ENCODE data around the gene IL11.

The IL11 gene

DNA sequence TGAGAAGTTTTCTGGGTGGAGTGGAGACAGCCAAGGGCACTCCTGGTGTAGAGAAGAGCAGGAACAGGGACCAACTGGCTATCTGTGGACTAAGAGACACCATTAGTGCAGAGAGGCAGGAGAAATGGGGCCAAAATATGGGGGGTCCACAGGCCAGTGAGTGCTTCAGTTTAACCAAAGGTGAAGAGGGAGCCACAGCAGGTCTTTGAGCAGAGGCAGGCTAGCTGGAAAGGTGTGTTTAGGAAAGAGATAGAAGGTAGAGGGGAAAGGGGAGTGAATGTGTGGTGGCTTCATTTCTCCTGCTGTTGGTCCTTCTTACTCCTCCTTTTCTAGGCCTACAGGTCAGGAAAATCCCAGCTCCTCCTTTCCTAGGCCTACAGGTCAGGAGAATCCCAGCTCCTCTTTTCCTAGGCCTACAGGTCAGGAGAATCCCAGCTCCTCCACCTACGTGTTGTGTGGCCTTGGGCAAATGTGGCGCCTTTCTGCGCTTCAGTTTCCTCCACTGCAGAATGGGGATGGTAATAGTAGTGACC is 12.3 kb upstream of the IL11 start:
- ChIA-PET POLR2A (no interaction called here), CTCF (interaction anchor here (1.6 to 3.1 kb wide), 6 partner anchors 22 to 121 kb away, joined by 3 to 19 read pairs (median 8); partner anchors contain the start of genes KMT5C and UBE2S)
- DNase-seq (ENCODE audit: extremely low spot score), result no peak
- TF ChIP-seq, protein P1, sequence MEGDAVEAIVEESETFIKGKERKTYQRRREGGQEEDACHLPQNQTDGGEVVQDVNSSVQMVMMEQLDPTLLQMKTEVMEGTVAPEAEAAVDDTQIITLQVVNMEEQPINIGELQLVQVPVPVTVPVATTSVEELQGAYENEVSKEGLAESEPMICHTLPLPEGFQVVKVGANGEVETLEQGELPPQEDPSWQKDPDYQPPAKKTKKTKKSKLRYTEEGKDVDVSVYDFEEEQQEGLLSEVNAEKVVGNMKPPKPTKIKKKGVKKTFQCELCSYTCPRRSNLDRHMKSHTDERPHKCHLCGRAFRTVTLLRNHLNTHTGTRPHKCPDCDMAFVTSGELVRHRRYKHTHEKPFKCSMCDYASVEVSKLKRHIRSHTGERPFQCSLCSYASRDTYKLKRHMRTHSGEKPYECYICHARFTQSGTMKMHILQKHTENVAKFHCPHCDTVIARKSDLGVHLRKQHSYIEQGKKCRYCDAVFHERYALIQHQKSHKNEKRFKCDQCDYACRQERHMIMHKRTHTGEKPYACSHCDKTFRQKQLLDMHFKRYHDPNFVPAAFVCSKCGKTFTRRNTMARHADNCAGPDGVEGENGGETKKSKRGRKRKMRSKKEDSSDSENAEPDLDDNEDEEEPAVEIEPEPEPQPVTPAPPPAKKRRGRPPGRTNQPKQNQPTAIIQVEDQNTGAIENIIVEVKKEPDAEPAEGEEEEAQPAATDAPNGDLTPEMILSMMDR (IDR thresholded peaks at IDR 0.05; ENCODE audit: control extremely low read depth, extremely low read depth, low read depth, missing control alignments), result no peak

DNA sequence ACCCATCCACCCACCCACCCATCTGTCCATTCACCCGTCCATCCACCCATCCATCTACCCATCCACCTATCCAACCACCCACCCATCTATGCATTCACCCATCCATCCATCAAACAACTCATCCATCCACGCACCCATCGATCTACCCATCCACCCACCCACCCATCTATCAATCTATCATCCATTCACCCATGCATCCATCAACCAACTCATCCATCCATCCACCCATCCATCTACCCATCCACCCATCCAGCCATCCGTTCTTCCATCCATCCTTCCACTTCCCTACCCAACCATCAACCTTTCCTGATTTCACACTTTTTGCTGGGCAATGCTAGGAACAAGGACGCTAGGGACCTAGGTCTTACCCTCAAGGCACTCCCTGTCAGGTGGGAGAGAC is 11.8 kb upstream of the IL11 start:
- no peak for DNase-seq (ENCODE audit: extremely low spot score)
- ChIA-PET POLR2A (no interaction called here), CTCF (no interaction called here)
- TF ChIP-seq, protein P1 (IDR thresholded peaks at IDR 0.05; ENCODE audit: control extremely low read depth, extremely low read depth, low read depth, missing control alignments), result no peak

DNA sequence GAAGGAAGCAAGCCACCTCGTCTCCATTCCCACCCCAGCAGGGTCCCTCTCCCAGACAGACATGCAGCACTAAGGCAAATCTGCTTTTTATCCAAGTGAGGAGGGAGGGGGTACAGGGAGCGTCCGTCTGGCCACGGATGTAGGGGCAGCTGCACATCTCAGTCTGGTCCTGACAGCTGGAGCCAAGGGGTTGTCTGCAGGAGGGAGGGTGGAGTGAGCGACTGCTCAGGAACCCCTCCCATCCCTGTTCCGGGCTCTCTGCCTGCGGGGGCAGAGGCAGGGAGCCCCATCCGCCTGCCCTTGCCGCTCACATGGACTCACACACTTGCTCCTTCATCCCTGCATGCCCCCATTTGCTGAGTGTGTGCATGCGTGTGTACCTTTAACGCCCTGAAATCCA is 8.9 kb upstream of the IL11 start:
- DNase-seq (ENCODE audit: extremely low spot score), result no peak
- ChIA-PET POLR2A (no interaction called here), CTCF (interaction anchor here (1.4 kb wide), 1 partner anchor 77 kb away, joined by 5 read pairs; no protein-coding TSS in a partner anchor)
- TF ChIP-seq, protein P1 (IDR thresholded peaks at IDR 0.05; ENCODE audit: control extremely low read depth, extremely low read depth, low read depth, missing control alignments), result no peak

DNA sequence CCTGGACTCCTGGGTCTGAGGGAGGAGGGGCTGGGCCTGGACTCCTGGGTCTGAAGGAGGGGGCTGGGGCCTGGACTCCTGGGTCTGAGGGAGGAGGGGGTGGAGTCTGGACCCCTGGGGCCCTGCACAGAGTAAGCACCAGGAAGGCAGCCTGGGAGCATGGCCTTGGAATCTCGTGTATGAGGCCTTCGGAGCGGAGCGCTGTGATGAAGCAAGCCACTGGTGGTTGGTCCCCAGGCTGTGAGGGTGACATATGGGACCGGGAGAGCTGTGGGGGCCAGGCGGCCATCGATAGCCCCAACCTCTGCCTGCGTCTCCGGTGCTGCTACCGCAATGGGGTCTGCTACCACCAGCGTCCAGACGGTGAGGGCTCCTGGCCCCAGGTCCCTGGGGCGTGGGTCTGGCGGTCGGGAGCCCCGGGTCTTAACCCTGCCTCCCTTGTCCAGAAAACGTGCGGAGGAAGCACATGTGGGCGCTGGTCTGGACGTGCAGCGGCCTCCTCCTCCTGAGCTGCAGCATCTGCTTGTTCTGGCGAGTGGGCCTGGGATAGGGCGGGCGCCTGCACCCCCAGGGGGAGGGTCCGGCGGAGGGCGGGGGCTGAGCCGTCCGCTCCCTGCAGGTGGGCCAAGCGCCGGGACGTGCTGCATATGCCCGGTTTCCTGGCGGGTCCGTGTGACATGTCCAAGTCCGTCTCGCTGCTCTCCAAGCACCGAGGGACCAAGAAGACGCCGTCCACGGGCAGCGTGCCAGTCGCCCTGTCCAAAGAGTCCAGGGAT is 7.3 kb upstream of the IL11 start:
- TF ChIP-seq, protein P1 (IDR thresholded peaks at IDR 0.05; ENCODE audit: control extremely low read depth, extremely low read depth, low read depth, missing control alignments), result no peak
- ChIA-PET CTCF (no interaction called here), POLR2A (no interaction called here)
- no peak for DNase-seq (ENCODE audit: extremely low spot score)

DNA sequence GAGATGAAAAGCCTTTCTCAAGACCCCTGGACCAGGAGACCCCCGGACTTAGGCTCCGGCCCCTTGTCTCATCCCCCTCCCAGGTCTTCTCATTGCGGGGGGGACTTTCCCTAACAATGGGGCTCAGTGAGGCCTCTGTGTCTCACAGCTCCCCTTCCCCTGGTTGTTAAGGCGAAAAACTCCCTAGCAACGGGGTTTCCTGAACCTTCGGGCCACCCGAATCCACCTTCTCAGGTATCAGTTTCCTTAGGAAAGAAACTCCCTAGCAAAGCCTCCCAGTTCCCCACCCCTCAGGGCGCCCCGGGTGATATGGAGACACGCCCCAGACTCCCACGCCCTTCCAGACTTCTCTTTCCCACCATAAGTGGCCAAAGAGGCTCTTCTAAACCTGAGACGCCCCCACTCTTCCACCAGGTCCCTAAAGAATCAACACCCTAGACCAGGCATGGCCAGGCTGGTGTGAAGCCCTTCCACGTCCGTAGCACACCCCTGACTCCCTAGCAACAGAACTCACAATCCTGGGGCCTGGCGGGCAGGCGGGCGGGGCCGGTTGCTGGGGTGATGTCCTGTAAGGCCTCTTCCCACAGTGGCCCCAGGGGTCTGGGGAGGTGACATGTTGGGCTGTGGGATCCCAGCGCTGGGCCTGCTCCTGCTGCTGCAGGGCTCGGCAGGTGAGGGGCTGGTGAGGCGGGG is 6.1 kb upstream of the IL11 start, which contains the start of gene TMEM190:
Gene TMEM190 (plus strand): TSS at position 586 of the 693 bp plus-strand sequence. CDS start 28 bp downstream, at position 614.
- no peak for DNase-seq (ENCODE audit: extremely low spot score)
- CTCF ChIA-PET, result interaction anchor here (1.7 kb wide), 1 partner anchor 75 kb away, joined by 7 read pairs; no protein-coding TSS in a partner anchor
- POLR2A ChIA-PET, result no interaction called here
- TF ChIP-seq, protein P1 (IDR thresholded peaks at IDR 0.05; ENCODE audit: control extremely low read depth, extremely low read depth, low read depth, missing control alignments), result no peak

DNA sequence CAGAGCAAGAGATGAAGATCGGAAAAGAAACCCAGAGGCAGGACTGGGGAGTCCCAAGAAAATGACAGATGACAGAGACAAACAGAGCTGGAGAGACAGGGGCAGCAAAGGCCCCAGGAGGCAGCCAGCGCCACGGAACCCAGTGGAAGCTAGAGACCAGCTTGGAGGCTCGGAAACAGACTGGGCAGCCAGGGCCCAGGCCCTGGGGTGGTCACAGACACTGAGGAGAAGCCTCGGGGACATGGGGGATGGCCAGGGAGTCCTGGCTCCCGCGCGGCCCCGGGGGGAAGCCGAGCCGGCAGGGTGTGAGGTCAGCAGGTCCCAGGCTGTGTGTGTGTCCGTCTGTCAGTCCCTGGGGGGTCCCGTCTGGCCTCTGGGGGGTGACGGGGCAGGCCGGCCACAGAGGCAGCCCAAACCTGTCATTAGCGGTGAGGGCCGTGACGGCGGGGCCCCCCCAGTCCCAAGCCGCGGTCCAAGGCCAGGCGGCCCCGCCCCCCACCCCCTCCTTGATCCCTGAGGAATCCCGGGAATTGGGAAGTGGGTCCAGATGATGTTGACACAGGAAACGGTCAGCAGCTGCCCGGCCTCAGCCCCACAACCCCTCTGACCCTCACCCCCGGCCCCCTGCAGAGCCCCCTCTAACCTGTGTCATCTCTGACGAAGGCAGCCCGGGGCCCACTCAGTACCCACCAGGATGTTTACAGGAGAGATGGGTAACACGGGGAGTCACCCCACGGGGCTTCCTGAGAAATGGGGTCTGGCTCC is 3.9 kb upstream of the IL11 start:
- CTCF ChIA-PET, result interaction anchor here (1.7 kb wide), 1 partner anchor 73 kb away, joined by 7 read pairs; no protein-coding TSS in a partner anchor
- no peak for DNase-seq (ENCODE audit: extremely low spot score)
- POLR2A ChIA-PET, result no interaction called here
- TF ChIP-seq, protein P1 (IDR thresholded peaks at IDR 0.05; ENCODE audit: control extremely low read depth, extremely low read depth, low read depth, missing control alignments), result no peak
